Pons (tissue), 1 donor: ENCODE data around the gene KCNQ2.

Source experiments
- DNase-seq: peaks from one replicate; pipeline ENCODE4 v3.0.0-alpha.2; 2016; ENCODE audit warnings: low spot score

KCNQ2 gene

DNA sequence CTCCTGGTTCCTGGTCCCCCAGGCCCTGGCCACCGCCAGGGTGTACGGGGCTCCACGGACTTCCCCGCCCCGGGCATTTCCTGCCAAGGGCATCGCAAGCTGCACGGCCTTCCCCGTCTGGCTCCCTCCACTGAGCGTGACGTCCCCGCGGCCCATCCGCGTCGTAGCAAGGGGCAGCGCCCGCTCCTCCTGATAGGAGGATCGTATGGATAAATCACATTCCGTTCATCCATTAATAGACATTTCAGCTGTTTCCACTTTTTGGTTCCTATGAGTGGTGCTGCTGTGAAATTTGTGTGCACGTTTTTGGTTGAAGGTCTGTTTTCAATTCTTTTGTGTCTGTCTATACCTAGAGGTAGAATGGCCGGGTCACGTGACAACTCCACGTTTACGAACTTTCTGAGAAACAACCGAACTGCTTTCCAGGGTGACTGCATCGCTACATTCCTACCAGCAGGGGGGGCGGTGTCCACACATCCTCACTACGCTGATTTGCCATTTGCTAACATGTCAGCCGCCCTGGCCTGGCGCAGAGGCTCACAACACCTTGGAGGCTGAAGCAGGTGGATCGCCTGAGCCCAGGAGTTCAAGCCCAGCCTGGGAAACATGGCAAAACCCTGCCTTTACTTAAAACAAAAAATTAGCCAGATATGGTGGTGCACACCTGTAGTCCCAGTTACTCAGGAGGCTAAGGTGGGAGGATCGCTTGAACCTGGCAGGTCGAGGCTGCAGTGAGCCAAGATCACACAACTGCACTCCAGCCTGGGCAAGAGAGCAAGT lies 37.7 kb downstream of the KCNQ2 start:
- peak; percentile 50 for DNase-seq

DNA sequence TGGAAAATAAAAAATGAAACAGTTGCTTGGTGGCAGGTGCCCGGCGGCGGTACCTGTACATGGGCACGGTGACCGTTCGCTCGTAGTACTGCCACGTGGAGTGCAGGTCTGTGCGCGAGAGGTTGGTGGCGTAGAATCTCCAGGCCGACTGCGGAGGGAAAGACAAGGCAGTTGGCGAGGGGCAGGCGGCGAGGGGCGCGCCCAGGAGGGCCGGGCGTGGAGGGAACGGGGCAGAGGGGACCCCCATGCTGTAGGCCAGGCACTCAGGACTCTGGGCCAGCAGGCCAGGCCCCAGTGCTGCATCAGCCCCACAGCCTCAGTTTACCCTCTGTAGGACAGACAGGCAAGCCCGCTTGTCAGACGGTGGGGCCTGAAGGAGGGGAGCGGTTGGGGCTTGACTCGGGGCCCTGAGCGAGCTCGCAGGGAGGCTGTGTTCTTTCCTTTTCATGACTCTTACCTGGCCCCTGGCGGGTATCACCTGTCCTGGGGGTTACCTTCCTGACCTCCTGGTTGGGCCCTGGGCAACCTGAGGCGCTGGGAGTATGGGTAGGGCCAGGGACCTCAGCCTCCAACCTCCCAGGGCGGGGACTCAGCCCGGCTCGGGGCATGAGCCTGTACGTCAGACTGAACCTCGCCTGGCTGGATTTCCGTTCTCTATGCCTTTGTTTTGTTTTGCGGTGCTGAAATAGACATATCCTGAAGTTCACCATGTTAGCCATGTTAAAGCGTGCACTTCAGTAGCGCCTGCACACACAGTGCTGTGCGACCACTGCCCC lies 38.5 kb downstream of the KCNQ2 start:
- no peak for DNase-seq

DNA sequence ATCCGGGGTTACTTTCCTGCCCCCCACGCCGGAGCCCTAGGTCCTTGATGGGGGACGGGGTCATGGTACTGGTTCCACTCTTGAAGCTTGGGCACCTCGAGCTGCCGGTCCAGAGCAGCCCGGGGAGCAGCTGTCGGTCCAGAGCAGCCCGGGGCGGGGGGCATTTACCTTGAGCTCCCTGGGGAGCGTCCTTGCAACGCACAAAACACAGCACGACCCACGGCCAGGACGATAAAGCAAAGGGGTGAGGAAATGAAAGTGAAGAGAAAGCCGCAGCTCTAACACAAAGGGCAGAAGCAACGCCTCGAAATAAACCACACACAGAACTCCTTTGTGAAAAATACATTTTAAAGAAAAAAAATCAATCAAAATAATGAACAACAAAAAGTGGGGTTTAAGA lies 39.1 kb downstream of the KCNQ2 start:
- DNase-seq, result no peak

DNA sequence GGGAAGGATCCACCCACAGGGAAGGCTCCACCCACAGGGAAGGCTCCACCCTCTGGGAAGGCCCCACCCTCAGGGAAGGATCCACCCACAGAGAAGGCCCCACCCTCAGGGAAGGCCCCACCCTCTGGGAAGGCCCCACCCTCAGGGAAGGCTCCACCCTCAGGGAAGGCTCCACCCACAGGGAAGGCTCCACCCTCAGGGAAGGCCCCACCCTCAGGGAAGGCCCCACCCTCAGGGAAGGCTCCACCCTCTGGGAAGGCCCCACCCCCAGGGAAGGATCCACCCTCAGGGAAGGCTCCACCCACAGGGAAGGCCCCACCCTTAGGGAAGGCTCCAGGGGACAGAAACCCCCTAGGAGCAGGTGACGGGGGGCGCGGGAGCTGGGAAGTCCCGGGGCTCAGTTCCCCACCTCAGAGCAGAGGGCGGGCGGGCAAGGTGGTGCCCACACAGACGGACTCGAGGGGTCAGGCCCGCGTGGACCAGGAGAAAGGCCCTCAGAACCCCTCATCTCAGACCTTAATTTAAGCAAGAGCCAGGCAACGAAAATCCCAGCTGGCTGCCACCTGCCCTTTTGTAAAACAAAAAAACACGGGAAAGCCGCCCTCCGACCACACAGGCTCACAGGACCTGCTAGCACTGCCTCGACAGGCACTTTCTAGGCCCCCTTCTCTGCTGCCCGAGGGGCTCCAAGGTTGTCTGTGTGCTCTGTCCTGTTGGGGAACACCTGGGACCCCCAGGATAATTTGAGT lies 39.7 kb downstream of the KCNQ2 start:
- DNase-seq, result no peak

- DNase-seq, result no peak
These were observed 40.5 kb downstream of the KCNQ2 start for GRCh38 chr20:63431944-63432343.

DNA sequence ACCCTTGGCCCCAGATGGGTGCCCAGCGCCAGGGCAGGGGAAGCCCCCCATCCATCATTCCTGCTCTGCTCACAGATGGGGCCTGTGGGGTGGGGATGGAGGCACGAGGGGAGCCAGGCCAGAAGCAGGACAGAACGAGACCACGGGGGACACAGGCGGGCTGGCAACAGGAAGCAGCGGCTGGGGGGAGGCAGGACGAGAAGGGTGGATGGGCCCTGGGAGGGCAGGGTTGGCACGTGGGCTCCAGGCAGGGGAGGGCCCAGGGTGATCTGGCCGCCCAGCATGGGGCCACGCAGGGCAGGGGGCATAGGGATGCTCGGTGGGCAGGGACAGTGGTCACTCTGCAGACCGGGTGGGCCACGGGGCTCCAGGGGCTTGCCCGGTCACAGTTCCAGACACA lies 41.6 kb downstream of the KCNQ2 start:
- DNase-seq, result no peak

DNA sequence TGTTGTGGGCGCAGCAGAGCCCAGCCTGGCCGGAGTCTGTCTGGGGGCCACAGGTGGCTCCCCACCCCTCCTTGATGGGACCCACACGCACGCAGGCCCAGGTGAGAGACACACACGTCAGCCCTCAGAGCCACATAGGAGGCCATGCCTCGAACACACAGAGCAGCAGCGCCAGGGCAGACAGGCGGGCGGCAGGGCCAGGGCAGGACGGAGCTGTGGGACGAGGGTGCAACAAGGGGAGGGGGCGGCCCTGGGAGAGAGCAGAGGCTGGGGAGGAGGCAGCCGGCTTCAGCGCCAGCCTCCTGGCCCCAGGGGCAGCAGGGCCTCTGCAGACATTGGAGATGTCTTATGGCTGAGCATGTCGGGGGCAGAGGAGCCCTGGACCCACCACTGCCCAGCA lies 42.5 kb downstream of the KCNQ2 start:
- DNase-seq, result no peak

DNA sequence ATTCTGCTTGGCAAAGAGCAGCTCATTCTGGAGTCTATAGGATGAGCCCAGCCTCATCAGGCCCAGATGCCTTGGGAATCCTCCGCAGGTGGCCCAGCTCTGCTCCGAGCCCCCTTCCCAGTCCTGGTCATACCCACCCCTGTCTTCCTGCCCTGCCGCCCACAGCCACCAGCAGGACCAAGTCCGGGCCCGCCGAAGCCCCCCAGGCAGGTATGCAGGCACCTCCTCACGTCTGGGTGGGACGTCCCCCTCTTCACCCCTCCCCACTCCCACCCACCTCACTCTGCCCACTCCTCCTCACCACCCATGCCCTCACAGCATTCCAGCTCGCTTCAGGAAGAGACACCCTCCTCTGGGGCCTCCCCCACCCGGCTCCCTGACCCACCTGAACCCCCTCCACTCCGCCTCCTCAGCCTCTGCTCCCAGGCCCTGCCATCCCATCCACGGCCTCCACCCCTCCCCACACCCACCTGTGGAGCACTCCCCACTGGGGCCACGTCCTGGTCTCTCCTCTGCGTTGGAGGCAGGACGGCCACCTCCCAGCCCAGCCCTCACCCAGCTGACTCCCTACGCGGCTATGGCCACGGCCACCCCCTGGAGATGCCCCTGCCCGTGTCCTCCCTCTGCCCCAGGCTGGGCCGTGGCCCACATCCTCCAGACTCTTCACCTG lies 43.4 kb downstream of the KCNQ2 start:
- DNase-seq, result no peak

DNA sequence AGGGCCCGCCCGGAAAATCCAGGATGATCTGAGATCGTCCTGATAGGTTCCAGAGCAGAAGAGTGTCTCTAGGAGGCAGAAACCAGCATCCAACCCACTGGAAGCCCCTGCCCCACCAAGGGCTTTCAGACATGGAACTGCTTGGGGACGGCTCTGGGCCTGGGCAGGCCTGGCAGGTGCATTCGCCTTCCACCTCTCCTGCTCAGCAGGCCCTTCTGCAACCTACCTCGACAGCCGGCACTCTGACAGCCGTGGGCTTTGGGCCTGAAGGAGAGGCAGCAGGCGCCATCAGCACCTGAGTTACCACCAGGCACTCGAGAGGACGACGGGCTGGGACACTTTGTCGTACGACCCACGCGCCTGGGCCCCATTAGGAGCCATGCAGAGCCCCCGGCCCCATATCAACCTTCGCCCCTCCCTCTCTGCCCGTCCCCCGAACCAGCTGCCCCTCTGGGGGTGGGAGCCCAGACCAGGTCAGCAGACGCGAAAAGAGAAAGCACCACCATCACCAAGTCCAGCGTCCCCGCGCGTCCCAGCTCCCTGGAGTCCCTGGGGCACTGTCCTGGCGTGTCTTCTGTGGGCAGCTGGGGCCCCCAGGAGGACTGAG lies 44.6 kb downstream of the KCNQ2 start:
- no peak for DNase-seq

DNA sequence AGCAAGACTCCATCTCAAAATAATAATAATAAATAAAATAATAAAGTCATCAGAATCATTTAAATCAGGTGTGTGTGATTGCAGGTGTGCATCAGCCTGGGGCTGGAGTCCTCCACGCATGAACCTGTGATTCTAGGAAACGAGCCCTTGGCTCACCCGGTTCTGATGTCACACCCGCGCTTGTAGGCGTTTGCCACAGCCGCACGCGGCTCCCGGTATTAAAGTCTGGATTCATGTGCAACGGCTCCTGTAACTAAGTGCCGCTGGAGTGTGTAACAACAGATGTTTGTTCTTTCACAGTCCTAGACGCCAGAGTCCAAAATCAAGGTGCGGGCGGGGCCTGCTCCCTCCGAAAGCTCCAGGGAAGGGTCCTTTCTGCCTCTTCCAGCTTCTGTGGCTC lies 45.2 kb downstream of the KCNQ2 start:
- DNase-seq, result no peak

DNA sequence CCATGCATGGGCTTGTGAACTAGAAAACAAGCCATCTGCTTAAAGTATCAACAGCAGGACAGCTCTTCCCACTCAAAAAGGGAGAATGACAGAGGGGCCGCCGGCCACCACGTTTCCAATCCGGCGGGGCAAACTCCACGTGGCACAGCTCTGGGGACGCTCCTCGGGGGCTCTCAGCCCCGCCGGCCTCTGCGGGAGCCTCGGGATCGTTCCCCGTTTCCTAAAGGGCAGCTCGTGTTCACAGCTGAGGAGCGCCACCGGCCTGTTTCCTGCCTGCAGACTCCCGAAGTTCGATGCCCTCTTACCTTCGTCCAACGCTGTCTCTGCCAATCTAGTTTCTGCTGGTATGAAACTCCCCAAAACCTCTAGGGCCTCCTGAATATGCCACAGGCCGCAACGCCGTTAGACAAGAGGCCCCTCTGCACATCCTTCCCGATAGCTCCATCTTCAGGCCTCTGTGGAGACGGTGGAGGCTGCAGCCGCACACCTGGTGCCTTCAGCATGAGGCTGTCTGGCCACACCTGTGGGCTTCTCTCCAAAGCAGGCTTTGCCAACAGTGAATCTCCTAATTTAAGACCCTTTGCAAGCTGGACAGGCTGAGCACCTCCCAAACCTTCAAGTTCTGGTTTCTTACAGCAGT lies 46.5 kb downstream of the KCNQ2 start:
- DNase-seq, result no peak

GRCh38 chr20:63424613-63425012 lies 47.8 kb downstream of the KCNQ2 start:
- no peak for DNase-seq

GRCh38 chr20:63423751-63424150 lies 48.7 kb downstream of the KCNQ2 start:
- no peak for DNase-seq

- DNase-seq, result no peak
These were observed 49.8 kb downstream of the KCNQ2 start for GRCh38 chr20:63422653-63423052.

GRCh38 chr20:63421913-63422312 lies 50.5 kb downstream of the KCNQ2 start:
- no peak for DNase-seq

- no peak for DNase-seq
These were observed 51.3 kb downstream of the KCNQ2 start for GRCh38 chr20:63421094-63421692.

- no peak for DNase-seq
These were observed 51.9 kb downstream of the KCNQ2 start for GRCh38 chr20:63420359-63421093.

DNA sequence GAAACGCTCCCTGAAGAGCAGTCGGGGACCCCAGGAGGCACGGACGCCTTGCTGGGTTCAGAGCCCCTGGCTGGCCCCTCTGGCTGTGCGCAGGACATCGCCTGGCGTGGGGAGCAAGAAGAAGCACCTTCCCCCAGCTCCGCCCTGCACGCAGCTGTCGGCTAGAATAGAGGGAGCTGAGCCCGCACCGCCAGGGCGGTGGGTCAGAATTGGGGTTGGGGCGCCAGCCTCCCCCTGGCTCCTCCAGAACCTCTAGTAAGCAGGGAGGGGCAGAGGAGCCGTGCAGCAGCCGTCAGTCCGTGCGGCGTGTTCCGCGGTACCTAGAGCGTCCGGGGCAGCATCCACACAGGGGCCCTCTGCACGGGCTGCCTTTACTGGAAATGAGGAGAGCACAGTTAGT lies 53.2 kb downstream of the KCNQ2 start:
- DNase-seq, result no peak

DNA sequence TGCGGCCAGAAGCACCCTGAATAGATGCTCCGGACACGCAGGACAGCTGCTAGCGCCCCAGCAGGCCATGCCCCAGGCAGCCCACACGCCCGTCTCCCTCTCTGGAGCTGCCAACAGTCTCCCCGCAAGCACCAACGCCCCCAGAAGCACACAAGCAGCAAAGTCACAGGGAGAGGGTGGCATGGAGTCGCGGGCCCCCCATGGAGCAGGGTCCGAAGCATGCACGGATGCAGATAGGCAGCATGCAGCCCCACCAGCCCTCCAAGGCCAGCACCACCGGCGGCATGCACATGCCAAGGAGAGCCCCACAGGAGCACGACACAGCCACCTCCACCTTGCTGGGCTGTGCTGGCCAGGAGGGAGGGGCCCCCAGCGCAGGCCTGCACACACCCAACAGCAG lies 53.8 kb downstream of the KCNQ2 start:
- DNase-seq, result no peak

- DNase-seq, result no peak
These were observed 54.7 kb downstream of the KCNQ2 start for GRCh38 chr20:63417738-63418120.
